ENCODE measurements around the gene MRFAP1L1.

DNA sequence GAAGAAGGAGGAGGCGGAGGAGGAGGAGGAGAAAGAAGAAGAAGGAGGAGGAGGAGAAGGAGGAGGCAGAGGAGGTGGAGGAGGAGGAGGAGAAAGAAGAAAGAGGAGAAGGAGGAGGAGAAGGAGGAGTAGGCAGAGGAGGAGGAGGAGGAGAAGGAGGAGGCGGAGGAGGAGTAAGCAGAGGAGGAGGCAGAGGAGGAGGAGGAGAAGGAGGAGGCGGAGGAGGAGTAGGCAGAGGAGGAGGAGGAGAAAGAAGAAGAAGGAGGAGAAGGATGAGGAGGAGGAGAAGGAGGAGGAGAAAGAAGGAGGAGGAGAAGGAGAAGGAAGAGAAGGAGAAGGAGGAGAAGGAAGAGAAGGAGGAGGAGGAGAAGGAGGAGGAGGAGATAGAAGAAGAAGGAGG, 49.2 kb downstream of the MRFAP1L1 start:
- TF ChIP-seq CTCF (IDR thresholded peaks at IDR 0.05; ENCODE audit: low read depth, low read length) (no peak), EZH2phosphoT487 (IDR thresholded peaks at IDR 0.05; ENCODE audit: low read depth) (no peak)

All from OCI-LY3 (cell line).